Peyer's patch (tissue), 4 donors: ENCODE measurements around the gene TRAF2. TPM values are rescaled to one million over a fixed set of nuclear protein-coding genes. Genes with fewer than 3 reads are reported as not detected.

ENCODE experiments used
- DNase-seq, 3 donors: peaks; one replicate each; pipeline ENCODE4 v3.0.0-alpha.2; 2017 to 2019
- H3K27ac ChIP-seq, 4 donors: fragments of 200-600 bp; sonication (generic); one replicate each; pipeline ENCODE4 v1.5.1; 2016 to 2019
- H3K27me3 ChIP-seq, 2 donors: fragments of 200-600 bp; sonication (generic); one replicate each; pipeline ENCODE4 v1.5.1; 2019
- H3K36me3 ChIP-seq, 3 donors: fragments of 200-600 bp; sonication (generic); one replicate each; pipeline ENCODE4 v1.5.1; 2016 to 2019
- H3K4me1 ChIP-seq, 4 donors: fragments of 200-600 bp; sonication (generic); one replicate each; pipeline ENCODE4 v1.5.1; 2016 to 2019
- H3K4me3 ChIP-seq, 4 donors: fragments of 200-600 bp; sonication (generic); 1 replicate in 3 of 4; 2 replicates in 1 of 4; pipeline ENCODE4 v1.5.1; 2016 to 2019; ENCODE audit warnings: mild to moderate bottlenecking in 1 of 4
- H3K9me3 ChIP-seq, 4 donors: fragments of 200-600 bp; sonication (generic); one replicate each; pipeline ENCODE4 v1.5.1; 2016 to 2019; ENCODE audit warnings: mild to moderate bottlenecking in 1 of 4
- POLR2A ChIP-seq, 2 donors: fragments of 450-650 bp; IDR thresholded peaks; one replicate each; pipeline ENCODE4 v1.5.1; 2017; ENCODE audit warnings: antibody characterized with exemption in 2 of 2, mild to moderate bottlenecking in 2 of 2, moderate library complexity in 2 of 2
- total RNA-seq, 4 donors: library from RNA; depleted of rRNA; stranded (reverse); fragments of >200 nt; gene quantifications; one replicate each; pipeline ENCODE4 v1.1.0, GENCODE V29; 2016
- TF ChIP-seq, protein P1 (sequence below), 6 experiments: fragments of 450-650 bp in 4 of 6; fragments of 200-600 bp in 2 of 6; sonication (generic) in 1 of 6; IDR thresholded peaks; one replicate each; pipeline ENCODE4 v1.5.1; 2017 to 2019; ENCODE audit warnings: antibody characterized with exemption in 6 of 6, mild to moderate bottlenecking in 3 of 6, moderate library complexity in 1 of 6

The TRAF2 gene
- total RNA-seq, 4 donors from 2014 or later, result 17.5 to 75.1 (median 22.2) TPM

- Histone ChIP-seq H3K4me1 (peaks cover 8 to 50% (median 21%) of the 10 kb centered on the region in 4 donors), H3K9me3 (no peaks in the 10 kb centered on the region), H3K27ac (peak overlapping the region in 2 of 4 donors; percentile 19 to 29), H3K4me3 (no peak overlapping the region), H3K27me3 (no peaks in the 10 kb centered on the region), H3K36me3 (peaks cover 0 to 16% (median 0%) of the 10 kb centered on the region in 3 donors)
- no peak for DNase-seq
- TF ChIP-seq, protein P1, sequence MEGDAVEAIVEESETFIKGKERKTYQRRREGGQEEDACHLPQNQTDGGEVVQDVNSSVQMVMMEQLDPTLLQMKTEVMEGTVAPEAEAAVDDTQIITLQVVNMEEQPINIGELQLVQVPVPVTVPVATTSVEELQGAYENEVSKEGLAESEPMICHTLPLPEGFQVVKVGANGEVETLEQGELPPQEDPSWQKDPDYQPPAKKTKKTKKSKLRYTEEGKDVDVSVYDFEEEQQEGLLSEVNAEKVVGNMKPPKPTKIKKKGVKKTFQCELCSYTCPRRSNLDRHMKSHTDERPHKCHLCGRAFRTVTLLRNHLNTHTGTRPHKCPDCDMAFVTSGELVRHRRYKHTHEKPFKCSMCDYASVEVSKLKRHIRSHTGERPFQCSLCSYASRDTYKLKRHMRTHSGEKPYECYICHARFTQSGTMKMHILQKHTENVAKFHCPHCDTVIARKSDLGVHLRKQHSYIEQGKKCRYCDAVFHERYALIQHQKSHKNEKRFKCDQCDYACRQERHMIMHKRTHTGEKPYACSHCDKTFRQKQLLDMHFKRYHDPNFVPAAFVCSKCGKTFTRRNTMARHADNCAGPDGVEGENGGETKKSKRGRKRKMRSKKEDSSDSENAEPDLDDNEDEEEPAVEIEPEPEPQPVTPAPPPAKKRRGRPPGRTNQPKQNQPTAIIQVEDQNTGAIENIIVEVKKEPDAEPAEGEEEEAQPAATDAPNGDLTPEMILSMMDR (IDR thresholded peaks at IDR 0.05), result no peak
- no peak for TF ChIP-seq POLR2A (IDR thresholded peaks at IDR 0.05)
Observed at GRCh38 chr9:136898483-136899100, 12.3 kb downstream of the TRAF2 start.

DNA sequence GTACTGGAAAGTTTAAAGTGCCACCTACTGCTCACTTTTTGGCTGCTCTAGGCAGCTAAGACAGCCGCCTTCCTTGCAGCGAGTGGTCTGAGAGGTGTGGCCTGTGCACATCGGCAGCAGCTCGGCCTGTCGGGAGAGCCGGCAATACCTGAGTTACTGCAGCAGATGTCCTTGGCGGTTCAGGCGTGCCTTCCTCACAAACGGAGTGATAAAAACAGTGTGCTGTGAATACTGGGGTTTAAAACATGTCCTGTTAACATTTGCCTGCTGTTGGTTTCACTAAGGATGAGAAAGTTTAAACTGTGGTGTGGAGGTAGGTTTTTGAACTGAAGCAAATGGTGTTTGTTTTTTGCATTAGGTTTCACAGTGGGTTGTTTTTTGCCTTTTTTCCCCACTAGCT lies 12.9 kb downstream of the TRAF2 start:
- Histone ChIP-seq H3K27ac (peak overlapping the region in 2 of 4 donors; percentile 29 to 34), H3K36me3 (peaks cover 0 to 16% (median 0%) of the 10 kb centered on the region in 3 donors), H3K27me3 (no peaks in the 10 kb centered on the region), H3K4me3 (no peak overlapping the region), H3K9me3 (no peaks in the 10 kb centered on the region), H3K4me1 (peaks cover 8 to 56% (median 21%) of the 10 kb centered on the region in 4 donors)
- no peak for TF ChIP-seq POLR2A (IDR thresholded peaks at IDR 0.05)
- TF ChIP-seq, protein P1 (IDR thresholded peaks at IDR 0.05), result peak in 1 of 6 experiments; percentile 20
- DNase-seq, result peak in 2 of 3 donors; percentile 44 to 70

- H3K27ac ChIP-seq, result peak overlapping the region; percentile 74 to 97 (median 93)
- no peaks in the 10 kb centered on the region for H3K27me3 ChIP-seq
- peaks cover 0 to 16% (median 0%) of the 10 kb centered on the region in 3 donors for H3K36me3 ChIP-seq
- H3K4me3 ChIP-seq, result no peak overlapping the region
- H3K9me3 ChIP-seq, result no peaks in the 10 kb centered on the region
- H3K4me1 ChIP-seq, result peaks cover 8 to 57% (median 21%) of the 10 kb centered on the region in 4 donors
- no peak for DNase-seq
- TF ChIP-seq, protein P1 (IDR thresholded peaks at IDR 0.05), result no peak
- no peak for TF ChIP-seq POLR2A (IDR thresholded peaks at IDR 0.05)
Observed at GRCh38 chr9:136900556-136900955, 14.2 kb downstream of the TRAF2 start.

- no peak for DNase-seq
- Histone ChIP-seq H3K27ac (peak overlapping the region; percentile 74 to 97 (median 93)), H3K4me3 (peak overlapping the region in 1 of 4 donors; percentile 20), H3K4me1 (peaks cover 8 to 57% (median 21%) of the 10 kb centered on the region in 4 donors), H3K27me3 (no peaks in the 10 kb centered on the region), H3K36me3 (peaks cover 0 to 16% (median 0%) of the 10 kb centered on the region in 3 donors), H3K9me3 (no peaks in the 10 kb centered on the region)
- TF ChIP-seq, protein P1 (IDR thresholded peaks at IDR 0.05), result no peak
- no peak for TF ChIP-seq POLR2A (IDR thresholded peaks at IDR 0.05)
Observed at GRCh38 chr9:136900988-136901515, 14.7 kb downstream of the TRAF2 start.

DNA sequence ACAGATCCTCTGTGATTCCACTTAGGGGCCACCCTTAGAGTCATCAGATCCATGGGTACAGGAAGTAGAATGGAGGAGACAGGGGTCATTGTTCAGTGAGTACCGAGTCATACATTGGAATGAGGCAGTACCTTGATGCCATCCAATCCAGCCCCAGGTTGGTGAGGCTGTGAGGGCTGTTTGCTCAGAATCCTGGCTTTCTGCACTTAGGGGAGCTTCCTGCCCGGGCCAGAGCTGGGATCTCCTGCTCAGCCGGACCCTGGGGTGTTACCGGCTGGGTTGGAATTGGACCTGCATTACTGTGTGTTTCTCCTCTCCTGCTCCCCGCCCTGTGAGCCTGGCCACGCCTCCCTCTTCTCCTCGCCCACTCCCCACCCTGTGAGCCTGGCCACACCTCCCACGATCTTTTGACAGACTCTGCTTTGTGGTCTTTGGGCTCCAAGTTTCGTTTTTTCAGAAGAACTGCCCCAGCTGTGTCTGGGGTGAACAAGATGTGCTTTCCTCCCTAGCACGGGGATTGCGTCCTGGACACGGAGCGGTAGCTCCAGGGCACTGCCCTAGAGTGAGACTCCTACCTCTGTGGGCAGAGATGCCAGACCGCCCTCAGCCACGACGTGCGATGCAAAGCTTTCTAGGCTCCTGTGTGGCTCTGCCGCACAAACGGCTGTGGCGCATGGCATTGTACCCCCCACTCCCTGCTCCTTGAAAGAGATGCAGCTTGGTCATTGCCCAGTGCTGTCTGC lies 15.4 kb downstream of the TRAF2 start:
- H3K36me3 ChIP-seq, result peaks cover 0 to 17% (median 0%) of the 10 kb centered on the region in 3 donors
- peak overlapping the region; percentile 74 to 97 (median 93) for H3K27ac ChIP-seq
- no peaks in the 10 kb centered on the region for H3K27me3 ChIP-seq
- H3K4me3 ChIP-seq, result peak overlapping the region; percentile 2 to 29 (median 22)
- no peaks in the 10 kb centered on the region for H3K9me3 ChIP-seq
- TF ChIP-seq, protein P1 (IDR thresholded peaks at IDR 0.05), result no peak
- peak; percentile 47 to 57 for TF ChIP-seq POLR2A (IDR thresholded peaks at IDR 0.05)
- H3K4me1 ChIP-seq, result peaks cover 8 to 57% (median 21%) of the 10 kb centered on the region in 4 donors
- DNase-seq, result peak; percentile 78 to 84 (median 80)
